Keratinocyte (primary cell): ENCODE measurements around the gene MRS2.

Experiments
- EZH2 ChIP-seq: IDR thresholded peaks from one replicate; pipeline ENCODE4 v1.6.1; 2012; ENCODE audit warnings: inconsistent platforms, mild to moderate bottlenecking, low read length, moderate library complexity
- TF ChIP-seq, protein P1 (sequence below), 3 experiments: IDR thresholded peaks in 1 of 3; conservative IDR thresholded peaks in 1 of 3; optimal IDR thresholded peaks in 1 of 3; 2 replicates in 2 of 3; 3 replicates in 1 of 3; pipeline versions ENCODE3 to v1.5.1; 2011; ENCODE audit warnings: low read length in 3 of 3, mild to moderate bottlenecking in 3 of 3, moderate library complexity in 2 of 3, control low read depth in 1 of 3, inconsistent platforms in 1 of 3; ENCODE audit not compliant: insufficient read depth in 2 of 3; ENCODE audit errors: extremely low read depth in 1 of 3

DNA sequence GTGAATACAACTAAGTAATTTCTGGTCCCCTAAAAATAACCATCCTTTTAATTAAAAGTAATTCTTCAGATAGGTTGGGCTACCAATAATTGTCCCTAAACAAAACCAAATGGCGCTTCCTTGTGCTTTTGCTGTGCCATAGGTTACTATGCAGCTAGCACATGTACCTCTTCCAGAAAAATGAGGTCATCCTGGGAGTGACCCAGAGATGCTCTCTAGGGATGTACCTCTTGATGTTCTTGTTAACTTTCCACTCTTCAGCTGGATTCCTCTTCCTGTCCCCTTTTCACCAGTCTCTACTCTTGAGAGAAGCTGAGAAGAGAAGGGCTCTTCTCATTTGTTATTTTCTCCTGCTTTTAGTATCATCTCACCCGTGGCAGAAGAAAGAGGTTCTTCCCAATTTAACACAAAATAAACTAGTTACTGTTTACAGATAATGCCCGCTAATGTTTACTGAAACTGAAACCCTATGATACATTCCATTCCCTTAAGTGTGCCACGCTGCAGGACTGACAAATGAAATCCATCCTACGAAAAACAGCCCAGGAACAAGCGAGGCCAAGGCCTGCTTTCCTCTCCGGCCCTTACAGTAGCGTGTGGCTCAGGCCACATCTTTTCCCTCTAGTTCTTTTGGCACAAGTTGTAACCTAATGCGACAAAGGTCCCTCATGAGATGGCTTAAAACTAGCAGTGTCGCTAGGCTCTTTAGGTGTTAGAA, 24.2 kb downstream of the MRS2 start:
- TF ChIP-seq, protein P1, sequence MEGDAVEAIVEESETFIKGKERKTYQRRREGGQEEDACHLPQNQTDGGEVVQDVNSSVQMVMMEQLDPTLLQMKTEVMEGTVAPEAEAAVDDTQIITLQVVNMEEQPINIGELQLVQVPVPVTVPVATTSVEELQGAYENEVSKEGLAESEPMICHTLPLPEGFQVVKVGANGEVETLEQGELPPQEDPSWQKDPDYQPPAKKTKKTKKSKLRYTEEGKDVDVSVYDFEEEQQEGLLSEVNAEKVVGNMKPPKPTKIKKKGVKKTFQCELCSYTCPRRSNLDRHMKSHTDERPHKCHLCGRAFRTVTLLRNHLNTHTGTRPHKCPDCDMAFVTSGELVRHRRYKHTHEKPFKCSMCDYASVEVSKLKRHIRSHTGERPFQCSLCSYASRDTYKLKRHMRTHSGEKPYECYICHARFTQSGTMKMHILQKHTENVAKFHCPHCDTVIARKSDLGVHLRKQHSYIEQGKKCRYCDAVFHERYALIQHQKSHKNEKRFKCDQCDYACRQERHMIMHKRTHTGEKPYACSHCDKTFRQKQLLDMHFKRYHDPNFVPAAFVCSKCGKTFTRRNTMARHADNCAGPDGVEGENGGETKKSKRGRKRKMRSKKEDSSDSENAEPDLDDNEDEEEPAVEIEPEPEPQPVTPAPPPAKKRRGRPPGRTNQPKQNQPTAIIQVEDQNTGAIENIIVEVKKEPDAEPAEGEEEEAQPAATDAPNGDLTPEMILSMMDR (optimal IDR thresholded peaks at IDR 0.05 in 1 of 3, IDR thresholded peaks at IDR 0.05 in 1 of 3, conservative IDR thresholded peaks at IDR 0.05 in 1 of 3; ENCODE audit: extremely low read depth in 1 of 3, insufficient read depth in 2 of 3, low read length in 3 of 3): no peak
- no peak for TF ChIP-seq EZH2
